Osteoblast (primary cell): ENCODE results near the gene HMOX2. TPM values are rescaled to one million over a fixed set of nuclear protein-coding genes. Genes with fewer than 3 reads are reported as not detected.

Source experiments
- DNase-seq: peaks from one replicate; pipeline ENCODE4 v3.0.0; 2011; ENCODE audit warnings: low spot score, mixed read lengths; ENCODE audit not compliant: insufficient read length; ENCODE audit errors: missing footprints
- H2AFZ ChIP-seq: 2 replicates; pipeline ENCODE4 v1.6.0; 2011; ENCODE audit warnings: mild to moderate bottlenecking, low read length
- H3K27ac ChIP-seq: 2 replicates; pipeline ENCODE4 v1.5.1; 2011; ENCODE audit warnings: mild to moderate bottlenecking, low read depth, low read length, moderate library complexity
- H3K27me3 ChIP-seq: 2 replicates; pipeline ENCODE4 v1.6.0; 2012; ENCODE audit warnings: mild to moderate bottlenecking, control low read depth, inconsistent platforms, low read length, moderate library complexity; ENCODE audit not compliant: insufficient read depth
- H3K36me3 ChIP-seq: 2 replicates; pipeline ENCODE4 v1.5.1; 2011; ENCODE audit warnings: mild to moderate bottlenecking, low read length, control low read depth, moderate library complexity; ENCODE audit not compliant: insufficient read depth
- H3K4me1 ChIP-seq: 2 replicates; pipeline ENCODE4 v1.5.1; 2011; ENCODE audit warnings: mild to moderate bottlenecking, low read length, control low read depth, moderate library complexity; ENCODE audit not compliant: insufficient read depth
- H3K4me2 ChIP-seq: 2 replicates; pipeline ENCODE4 v1.6.0; 2011; ENCODE audit warnings: mild to moderate bottlenecking, low read length; ENCODE audit not compliant: insufficient read depth
- H3K4me3 ChIP-seq: fragments of 200-600 bp; sonication (generic); 3 replicates; pipeline ENCODE4 v1.5.1; 2012; ENCODE audit warnings: mild to moderate bottlenecking, low read length, inconsistent platforms; ENCODE audit not compliant: insufficient read depth
- H3K79me2 ChIP-seq: 2 replicates; pipeline ENCODE4 v1.6.0; 2012; ENCODE audit warnings: mild to moderate bottlenecking, low read length, control low read depth, inconsistent platforms; ENCODE audit not compliant: insufficient read depth
- H3K9me3 ChIP-seq: 2 replicates; pipeline ENCODE4 v1.5.1; 2011; ENCODE audit warnings: low read depth, low read length, control low read depth
- H4K20me1 ChIP-seq: 2 replicates; pipeline ENCODE4 v1.6.0; 2012; ENCODE audit warnings: mild to moderate bottlenecking, low read length, control low read depth; ENCODE audit not compliant: insufficient read depth
- total RNA-seq: library from RNA; depleted of rRNA; stranded (reverse); fragments of >200 nt; gene quantifications from 2 replicates; pipeline ENCODE4 v1.2.3, GENCODE V29; 2012
- TF ChIP-seq, protein P1 (sequence below): IDR thresholded peaks from 2 replicates; pipeline ENCODE4 v1.5.1; 2011; ENCODE audit warnings: mild to moderate bottlenecking, low read depth, low read length, moderate library complexity; ENCODE audit errors: extremely low read depth

Gene HMOX2
- total RNA-seq, 1 donor, result 39.4 TPM

DNA sequence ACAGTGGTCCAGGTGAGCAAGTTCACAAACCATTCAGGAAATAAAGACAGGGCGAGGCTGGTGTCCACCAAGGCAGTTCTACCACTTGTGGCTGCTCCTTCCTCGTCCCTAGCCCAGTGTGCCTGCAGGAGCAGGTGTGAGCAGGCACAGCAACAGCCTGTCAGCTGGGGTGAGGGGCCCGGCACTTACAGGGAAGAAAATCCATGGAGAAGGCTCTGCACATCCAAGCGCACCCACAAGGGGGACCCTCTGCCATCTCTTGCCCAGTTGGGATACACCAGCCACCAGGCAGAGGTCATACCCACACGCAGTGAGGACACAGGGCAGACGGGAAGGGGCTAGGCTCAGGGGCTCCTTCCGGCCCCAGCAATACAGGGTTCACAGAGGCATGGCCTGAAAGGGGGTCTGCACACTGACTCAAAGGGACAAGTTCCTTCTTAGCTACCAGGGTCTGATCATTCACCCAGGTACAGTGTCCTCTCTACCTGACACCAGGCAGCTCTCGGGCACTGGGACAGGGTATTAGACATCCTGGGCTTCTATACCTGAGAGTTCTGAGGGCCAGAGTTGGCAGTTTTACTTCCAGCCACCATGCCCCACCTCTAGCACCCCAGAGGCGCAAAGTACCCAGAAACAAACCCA is 35.4 kb downstream of the HMOX2 start:
- Histone ChIP-seq H3K36me3 (peaks cover 51% of the 10 kb centered on the region), H3K79me2 (peaks cover 2% of the 10 kb centered on the region), H3K27ac (no peak overlapping the region), H3K4me3 (no peak overlapping the region), H4K20me1 (peaks cover 11% of the 10 kb centered on the region), H3K9me3 (no peaks in the 10 kb centered on the region), H3K4me2 (no peak overlapping the region), H2AFZ (no peak overlapping the region), H3K27me3 (no peaks in the 10 kb centered on the region), H3K4me1 (no peaks in the 10 kb centered on the region)
- peak; percentile 93 for DNase-seq
- TF ChIP-seq, protein P1, sequence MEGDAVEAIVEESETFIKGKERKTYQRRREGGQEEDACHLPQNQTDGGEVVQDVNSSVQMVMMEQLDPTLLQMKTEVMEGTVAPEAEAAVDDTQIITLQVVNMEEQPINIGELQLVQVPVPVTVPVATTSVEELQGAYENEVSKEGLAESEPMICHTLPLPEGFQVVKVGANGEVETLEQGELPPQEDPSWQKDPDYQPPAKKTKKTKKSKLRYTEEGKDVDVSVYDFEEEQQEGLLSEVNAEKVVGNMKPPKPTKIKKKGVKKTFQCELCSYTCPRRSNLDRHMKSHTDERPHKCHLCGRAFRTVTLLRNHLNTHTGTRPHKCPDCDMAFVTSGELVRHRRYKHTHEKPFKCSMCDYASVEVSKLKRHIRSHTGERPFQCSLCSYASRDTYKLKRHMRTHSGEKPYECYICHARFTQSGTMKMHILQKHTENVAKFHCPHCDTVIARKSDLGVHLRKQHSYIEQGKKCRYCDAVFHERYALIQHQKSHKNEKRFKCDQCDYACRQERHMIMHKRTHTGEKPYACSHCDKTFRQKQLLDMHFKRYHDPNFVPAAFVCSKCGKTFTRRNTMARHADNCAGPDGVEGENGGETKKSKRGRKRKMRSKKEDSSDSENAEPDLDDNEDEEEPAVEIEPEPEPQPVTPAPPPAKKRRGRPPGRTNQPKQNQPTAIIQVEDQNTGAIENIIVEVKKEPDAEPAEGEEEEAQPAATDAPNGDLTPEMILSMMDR, result peak; percentile 53

GRCh38 chr16:4512473-4512872 is 36.3 kb downstream of the HMOX2 start:
- TF ChIP-seq, protein P1, result no peak
- H3K9me3 ChIP-seq, result no peaks in the 10 kb centered on the region

GRCh38 chr16:4513086-4513860 is 37.1 kb downstream of the HMOX2 start:
- no peak overlapping the region for H3K4me2 ChIP-seq
- peak; percentile 43 for DNase-seq
- no peak overlapping the region for H2AFZ ChIP-seq
- peaks cover 2% of the 10 kb centered on the region for H3K79me2 ChIP-seq
- H3K27ac ChIP-seq, result no peak overlapping the region
- no peaks in the 10 kb centered on the region for H3K9me3 ChIP-seq
- TF ChIP-seq, protein P1, result no peak
- no peak overlapping the region for H3K4me3 ChIP-seq
- H3K27me3 ChIP-seq, result no peaks in the 10 kb centered on the region
- H3K4me1 ChIP-seq, result no peaks in the 10 kb centered on the region
- H3K36me3 ChIP-seq, result peaks cover 35% of the 10 kb centered on the region
- peaks cover 13% of the 10 kb centered on the region for H4K20me1 ChIP-seq

More at GRCh38 chr16:4512473-4512872, 36.3 kb downstream of the HMOX2 start:
- Histone ChIP-seq H3K4me3 (no peak overlapping the region), H3K4me1 (no peaks in the 10 kb centered on the region), H2AFZ (no peak overlapping the region), H3K27me3 (no peaks in the 10 kb centered on the region), H4K20me1 (peaks cover 6% of the 10 kb centered on the region), H3K36me3 (peaks cover 43% of the 10 kb centered on the region), H3K27ac (no peak overlapping the region), H3K79me2 (peaks cover 2% of the 10 kb centered on the region), H3K4me2 (no peak overlapping the region)
- peak; percentile 22 for DNase-seq

GRCh38 chr16:4513881-4514280 is 37.7 kb downstream of the HMOX2 start:
- no peak overlapping the region for H3K27ac ChIP-seq
- H3K36me3 ChIP-seq, result peaks cover 29% of the 10 kb centered on the region
- no peak overlapping the region for H3K4me3 ChIP-seq
- peaks cover 15% of the 10 kb centered on the region for H4K20me1 ChIP-seq
- no peak overlapping the region for H2AFZ ChIP-seq
- TF ChIP-seq, protein P1, result no peak
- H3K9me3 ChIP-seq, result no peaks in the 10 kb centered on the region
- H3K27me3 ChIP-seq, result no peaks in the 10 kb centered on the region
- peaks cover 2% of the 10 kb centered on the region for H3K79me2 ChIP-seq
- no peak overlapping the region for H3K4me2 ChIP-seq
- peak; percentile 32 for DNase-seq
- H3K4me1 ChIP-seq, result no peaks in the 10 kb centered on the region
